ENCODE measurements around the gene FXR1.

GRCh38 chr3:180909369-180910127 lies 2.9 kb upstream of the FXR1 start:
- TF ChIP-seq POLR2A (IDR thresholded peaks at IDR 0.05): no peak
- TF ChIP-seq CTCF (IDR thresholded peaks at IDR 0.05): no peak

Data from lower leg skin (tissue), 3 donors.